HG03095 (cell line): Measurements from ENCODE around the gene DDIT4.
"Not testable (repeated sequence)": the region's sequence is repeated elsewhere in the genome, so short reads cannot be mapped to it uniquely, and the experiment has no call there.

Experiments used
- ATAC-seq: cut with Tn5 transposase; IDR thresholded peaks from one replicate; pipeline ENCODE4 v1.9.1; 2021; ENCODE audit warnings: moderate library complexity; ENCODE audit not compliant: unreplicated experiment

DDIT4 gene

DNA sequence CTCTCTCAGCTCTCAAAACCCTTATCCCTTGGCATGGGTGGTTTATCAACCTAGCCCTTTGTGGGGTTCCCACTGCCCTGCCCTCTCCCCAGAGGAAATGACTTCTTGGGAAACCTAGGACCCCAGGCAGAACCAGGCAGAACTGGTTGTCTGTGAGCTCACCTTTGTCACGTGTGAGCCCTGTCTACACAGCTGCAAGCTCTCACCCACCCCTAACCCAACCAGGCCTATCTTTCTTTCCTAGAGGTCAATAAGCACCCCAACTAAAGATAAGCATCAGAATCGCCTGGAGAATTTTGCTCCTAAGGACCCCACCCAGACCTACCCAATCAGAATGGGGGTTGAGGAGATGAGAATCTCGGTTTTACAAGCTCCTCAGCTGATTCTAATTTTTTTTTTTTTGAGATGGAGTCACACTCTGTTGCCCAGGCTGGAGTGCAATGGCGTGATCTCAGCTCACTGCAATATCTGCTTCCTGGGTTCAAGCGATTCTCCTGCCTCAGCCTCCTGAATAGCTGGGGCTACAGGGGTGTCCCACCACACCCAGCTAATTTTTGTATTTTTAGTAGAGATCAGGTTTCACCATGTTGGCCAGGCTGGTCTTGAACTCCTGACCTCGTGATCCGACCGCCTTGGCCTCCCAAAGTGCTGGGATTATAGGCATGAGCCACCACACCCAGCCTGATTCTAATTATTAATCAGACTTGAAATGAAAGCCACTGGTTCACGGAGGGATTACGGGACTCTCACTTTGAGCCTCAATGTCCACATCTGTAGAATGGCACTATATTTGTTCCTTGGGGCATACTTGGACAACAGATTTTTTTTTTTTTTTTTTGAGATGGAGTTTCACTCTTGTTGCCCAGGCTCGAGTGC, 7.5 kb upstream of the DDIT4 start:
- ATAC-seq = no peak

GRCh38 chr10:72267381-72267780, 6.3 kb upstream of the DDIT4 start:
- ATAC-seq = no peak

DNA sequence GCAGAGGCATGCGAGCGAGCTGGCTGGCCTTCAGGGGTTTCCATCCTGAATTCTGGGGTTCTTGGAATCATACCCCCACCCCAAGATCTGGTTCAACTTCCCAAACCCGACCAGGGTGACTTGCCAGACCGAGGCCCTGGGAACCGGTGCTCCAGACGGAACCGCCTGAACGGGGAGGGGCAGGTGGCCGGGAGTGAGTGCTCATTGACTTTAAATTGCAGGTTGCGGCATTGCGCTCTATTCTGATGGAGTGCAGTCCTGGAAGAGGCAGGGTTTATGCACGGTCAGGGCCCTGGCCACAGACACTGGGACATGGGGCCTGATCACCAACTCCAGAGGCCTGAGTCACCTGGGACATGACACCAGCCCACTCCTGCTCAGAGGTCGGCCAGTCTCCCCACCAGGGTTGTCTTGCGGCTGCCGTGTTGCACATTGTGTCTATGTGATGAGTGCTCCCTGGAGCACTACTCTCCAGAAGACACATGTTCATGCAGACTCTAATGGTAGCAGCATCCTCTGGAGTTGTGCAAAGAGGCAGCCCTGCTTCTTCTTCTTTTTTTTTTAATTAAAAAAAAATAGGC, 5.8 kb upstream of the DDIT4 start:
- no peak for ATAC-seq

DNA sequence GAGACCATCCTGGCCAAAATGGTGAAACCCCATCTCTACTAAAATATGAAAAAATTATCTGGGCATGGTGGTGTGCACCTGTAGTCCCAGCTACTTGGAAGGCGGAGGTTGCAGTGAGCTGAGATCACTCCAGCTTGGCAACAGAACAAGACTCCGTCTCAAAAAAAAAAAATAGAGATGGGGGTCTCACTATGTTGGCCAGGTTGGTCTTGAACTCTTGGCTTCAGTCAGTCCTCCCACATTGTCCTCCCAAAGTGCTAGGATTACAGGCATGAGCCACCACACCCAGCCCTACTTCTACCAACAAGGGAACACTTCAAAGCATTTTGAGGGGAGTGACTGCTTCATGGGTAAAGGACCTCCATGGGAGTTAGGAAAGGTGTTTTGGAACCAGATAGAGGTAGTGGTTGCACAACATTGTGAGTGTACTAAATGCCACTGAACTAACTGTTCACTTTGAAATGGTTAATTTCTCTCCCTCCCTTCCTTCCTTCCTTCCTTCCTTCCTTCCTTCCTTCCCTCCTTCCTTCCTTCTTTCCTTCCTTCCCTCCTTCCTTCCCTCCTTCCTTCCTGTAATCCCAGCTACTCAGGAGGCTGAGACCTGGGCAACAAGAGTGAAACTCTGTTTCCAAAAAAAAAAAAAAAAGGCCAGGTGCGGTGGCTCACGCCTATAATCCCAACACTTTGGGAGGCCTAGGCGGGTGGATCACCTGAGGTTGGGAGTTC, 5.1 kb upstream of the DDIT4 start:
- not testable (repeated sequence) for ATAC-seq

DNA sequence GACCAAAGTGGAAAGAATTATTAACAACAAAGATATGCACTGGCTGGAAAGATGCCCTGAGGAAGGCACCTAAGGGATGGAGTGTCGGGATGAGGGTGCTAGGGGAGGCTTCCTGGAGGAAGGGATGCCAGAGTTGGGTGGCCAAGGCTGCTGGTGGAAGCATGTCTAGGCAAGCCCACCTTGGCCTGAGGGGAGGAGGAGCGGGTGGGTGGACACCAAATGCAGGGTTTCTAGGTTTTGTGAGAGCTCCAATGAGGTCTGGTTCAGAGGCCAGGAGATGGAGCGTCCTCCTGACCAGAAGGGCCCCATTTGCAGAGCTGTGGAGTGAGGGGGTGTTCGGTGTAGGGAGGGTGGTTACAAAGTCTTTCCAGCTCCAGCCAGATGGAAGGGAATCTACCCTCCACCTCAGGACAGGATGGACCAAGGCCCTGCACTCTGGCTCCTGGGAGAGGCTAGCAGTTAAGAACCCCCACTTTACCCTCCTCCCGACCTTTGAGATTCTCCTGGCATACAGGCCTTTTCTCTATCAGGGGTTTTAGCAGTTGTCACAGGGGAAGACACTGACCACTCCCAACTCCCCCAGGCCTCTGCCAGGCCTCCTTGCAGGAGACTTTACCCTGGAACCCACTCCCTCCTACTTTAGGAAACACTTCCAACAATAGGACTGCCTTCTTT, 3.0 kb upstream of the DDIT4 start:
- ATAC-seq = no peak

DNA sequence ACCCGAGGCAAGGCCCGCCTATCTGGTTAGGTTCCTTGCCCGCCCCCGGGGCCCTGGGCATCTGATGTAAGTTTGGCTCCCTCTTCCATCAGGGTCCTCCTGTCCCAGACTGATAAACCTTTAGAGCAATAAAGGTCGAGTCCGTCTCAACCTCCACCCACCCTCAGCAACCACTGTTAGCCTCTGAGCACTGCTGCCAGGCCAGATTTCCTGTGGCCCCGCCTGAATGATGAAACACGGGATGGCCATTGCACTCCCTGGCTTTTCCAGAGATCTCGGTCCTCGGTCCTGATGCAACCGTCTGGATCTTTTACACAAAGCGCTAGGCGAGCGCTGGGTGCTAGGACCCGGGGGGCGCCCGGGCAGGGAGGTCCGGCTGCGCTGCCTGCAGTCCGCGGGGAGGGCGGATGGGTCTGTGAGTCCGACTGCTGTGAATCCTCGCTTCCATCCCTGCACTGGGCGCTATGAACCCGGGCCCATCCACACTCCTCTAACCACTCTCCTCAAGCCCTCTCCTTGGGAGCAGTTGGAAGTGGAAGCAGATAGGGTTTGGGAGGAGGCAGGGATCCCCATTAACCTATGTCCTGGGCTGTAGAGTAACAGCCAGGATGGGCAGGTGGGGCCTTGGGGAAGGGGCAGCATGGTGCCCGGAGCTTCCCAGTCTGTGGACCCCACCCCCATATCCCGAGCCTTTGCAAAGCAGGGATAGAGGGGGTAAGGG, 875 bp upstream of the DDIT4 start:
- no peak for ATAC-seq

- ATAC-seq = no peak
Observed at GRCh38 chr10:72274213-72274729, 547 bp downstream of the DDIT4 start.

DNA sequence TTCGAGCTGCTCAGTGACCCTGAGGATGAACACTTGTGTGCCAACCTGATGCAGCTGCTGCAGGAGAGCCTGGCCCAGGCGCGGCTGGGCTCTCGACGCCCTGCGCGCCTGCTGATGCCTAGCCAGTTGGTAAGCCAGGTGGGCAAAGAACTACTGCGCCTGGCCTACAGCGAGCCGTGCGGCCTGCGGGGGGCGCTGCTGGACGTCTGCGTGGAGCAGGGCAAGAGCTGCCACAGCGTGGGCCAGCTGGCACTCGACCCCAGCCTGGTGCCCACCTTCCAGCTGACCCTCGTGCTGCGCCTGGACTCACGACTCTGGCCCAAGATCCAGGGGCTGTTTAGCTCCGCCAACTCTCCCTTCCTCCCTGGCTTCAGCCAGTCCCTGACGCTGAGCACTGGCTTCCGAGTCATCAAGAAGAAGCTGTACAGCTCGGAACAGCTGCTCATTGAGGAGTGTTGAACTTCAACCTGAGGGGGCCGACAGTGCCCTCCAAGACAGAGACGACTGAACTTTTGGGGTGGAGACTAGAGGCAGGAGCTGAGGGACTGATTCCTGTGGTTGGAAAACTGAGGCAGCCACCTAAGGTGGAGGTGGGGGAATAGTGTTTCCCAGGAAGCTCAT, 1.1 kb downstream of the DDIT4 start:
- no peak for ATAC-seq

- ATAC-seq = no peak
Observed at GRCh38 chr10:72275351-72276012, 1.8 kb downstream of the DDIT4 start.

- ATAC-seq = no peak
Observed at GRCh38 chr10:72276013-72276387, 2.3 kb downstream of the DDIT4 start.

GRCh38 chr10:72276421-72277339, 3.0 kb downstream of the DDIT4 start:
- ATAC-seq = no peak

DNA sequence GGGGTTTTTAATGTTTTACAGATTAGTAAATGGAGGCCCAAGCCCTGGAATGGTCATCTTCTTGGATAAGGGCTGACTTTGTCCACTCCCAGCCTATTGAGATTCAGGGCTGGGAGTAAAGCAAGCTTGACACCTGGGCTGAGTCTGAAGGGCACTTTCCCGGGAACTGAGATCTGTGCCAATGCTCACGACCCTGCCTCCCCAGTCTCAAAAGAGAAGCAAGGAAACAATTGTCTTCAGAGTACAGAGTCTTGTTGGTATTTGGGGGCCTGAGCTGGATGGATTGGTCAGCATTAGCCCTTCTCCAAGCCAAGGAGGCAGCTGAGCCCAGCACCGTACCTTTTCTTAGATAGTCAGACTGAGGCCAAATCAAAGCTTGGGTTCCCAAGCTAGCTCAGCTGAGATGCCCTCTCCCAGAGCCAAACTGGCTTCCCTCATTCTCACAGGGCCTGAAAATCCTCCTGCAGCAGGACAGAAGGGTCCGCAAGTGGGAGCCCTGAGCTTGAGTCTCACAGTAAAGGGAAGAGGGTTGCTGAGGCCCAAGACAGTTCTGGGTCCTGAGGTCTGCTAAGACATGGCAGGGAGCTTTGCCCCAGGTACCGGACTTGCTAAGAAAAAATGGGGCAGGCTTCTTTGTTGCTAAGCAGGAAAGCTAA, 3.7 kb downstream of the DDIT4 start:
- ATAC-seq = no peak

- no peak for ATAC-seq
Observed at GRCh38 chr10:72277996-72278667, 4.4 kb downstream of the DDIT4 start.

GRCh38 chr10:72278668-72279393, 5.1 kb downstream of the DDIT4 start:
- no peak for ATAC-seq

DNA sequence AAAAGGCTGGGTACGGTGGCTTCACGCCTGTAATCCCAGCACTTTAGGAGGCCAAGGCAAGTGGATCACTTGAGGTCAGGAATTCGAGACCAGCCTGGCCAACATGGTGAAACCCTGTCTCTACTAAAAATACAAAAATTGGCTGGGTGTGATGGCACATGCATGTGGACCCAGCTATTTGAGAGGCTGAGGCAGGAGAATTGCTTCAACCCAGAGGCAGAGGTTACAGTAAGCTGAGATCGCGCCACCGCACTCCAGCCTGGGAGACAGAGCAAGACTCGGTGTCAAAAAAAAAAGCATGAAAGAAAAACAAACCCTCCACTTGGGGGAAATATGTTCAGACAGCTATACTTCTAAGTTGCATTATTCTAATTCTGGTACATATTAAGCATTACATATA, 5.9 kb downstream of the DDIT4 start:
- ATAC-seq = not testable (repeated sequence)

DNA sequence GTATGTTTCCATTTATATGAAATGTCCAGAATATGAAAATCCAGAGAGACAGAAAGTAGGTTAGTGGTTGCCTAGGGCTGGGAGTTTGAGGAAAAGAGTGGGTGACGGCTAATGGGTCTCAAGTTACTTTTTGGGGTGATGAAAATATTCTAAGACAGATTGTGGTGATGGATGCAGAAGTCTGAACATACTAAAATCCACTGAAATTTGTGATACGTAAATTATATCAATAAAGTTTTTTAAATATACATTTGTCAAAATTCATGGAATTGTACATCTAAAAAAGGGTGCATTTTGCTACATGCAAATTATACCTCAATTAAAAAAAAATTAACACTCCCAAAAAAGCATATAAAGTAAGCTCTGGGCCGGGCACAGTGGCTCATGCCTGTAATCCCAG, 9.4 kb downstream of the DDIT4 start:
- no peak for ATAC-seq
